Gastroesophageal sphincter (tissue), 3 donors: Measurements from ENCODE around the gene MMS22L.

Source experiments
- CTCF ChIP-seq, 4 experiments: fragments of 200-600 bp in 2 of 4; fragments of 450-650 bp in 2 of 4; sonication (generic) in 1 of 4; IDR thresholded peaks; one replicate each; pipeline ENCODE4 v1.5.1; 2017 to 2019; ENCODE audit warnings: antibody characterized with exemption in 4 of 4, mild to moderate bottlenecking in 2 of 4, moderate library complexity in 2 of 4
- EP300 ChIP-seq: sonication (generic); formaldehyde crosslinking; IDR thresholded peaks from one replicate; pipeline ENCODE4 v1.6.1; 2017; ENCODE audit warnings: antibody characterized with exemption, mild to moderate bottlenecking
- POLR2A ChIP-seq, 2 donors: fragments of 450-650 bp; IDR thresholded peaks; one replicate each; pipeline ENCODE4 v1.6.1; 2017; ENCODE audit warnings: antibody characterized with exemption in 2 of 2, mild to moderate bottlenecking in 2 of 2, moderate library complexity in 1 of 2
- POLR2AphosphoS5 ChIP-seq: sonication (generic); formaldehyde crosslinking; IDR thresholded peaks from one replicate; pipeline ENCODE4 v1.6.1; 2017; ENCODE audit warnings: antibody characterized with exemption

- TF ChIP-seq CTCF (IDR thresholded peaks at IDR 0.05) (no peak), POLR2AphosphoS5 (no peak), POLR2A (IDR thresholded peaks at IDR 0.05) (no peak), EP300 (no peak)
Observed at GRCh38 chr6:97114645-97115044, 168.4 kb downstream of the MMS22L start.
